SH-SY5Y (cell line): Measurements from ENCODE around the gene POLR3E.

Source experiments
- GATA2 ChIP-seq: IDR thresholded peaks from 2 replicates; pipeline ENCODE4 v1.6.1; 2011; ENCODE audit warnings: mild to moderate bottlenecking, low read depth, low read length
- GATA3 ChIP-seq: IDR thresholded peaks from 2 replicates; pipeline ENCODE4 v1.6.1; 2011; ENCODE audit warnings: low read depth, mild to moderate bottlenecking, low read length, moderate library complexity

Gene POLR3E

DNA sequence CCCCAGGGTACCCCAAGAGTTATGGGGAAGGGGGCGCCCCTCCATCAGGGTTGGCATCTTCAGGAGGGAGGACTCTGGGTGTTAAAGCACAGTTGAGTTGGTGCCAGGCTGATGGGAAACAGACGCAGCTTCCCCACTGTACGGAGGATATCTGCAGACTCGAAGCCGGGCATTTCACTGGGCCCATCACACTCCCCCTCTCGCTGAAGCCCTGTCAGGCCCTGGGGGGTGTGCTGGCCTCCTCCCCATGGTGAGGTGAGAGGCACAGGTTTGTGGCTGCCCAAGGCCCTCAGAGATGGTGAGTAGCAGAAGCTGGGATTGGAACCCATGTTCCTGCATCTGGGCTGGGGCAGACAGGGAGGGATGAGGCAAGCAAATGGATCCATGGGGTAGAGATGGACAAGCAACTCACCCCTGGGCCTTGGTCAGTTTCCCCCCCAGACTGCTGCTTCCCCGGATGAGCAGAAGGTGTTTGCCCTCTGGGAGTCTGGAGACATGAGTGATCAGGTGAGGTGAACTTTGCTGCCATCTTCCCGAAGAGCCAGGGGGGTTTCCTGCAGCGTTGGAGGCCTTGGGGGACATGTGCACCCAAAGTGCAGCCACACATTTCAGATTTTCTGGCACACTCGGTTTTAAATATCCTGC is 31.0 kb downstream of the POLR3E start:
- TF ChIP-seq GATA2 = no peak
- no peak for TF ChIP-seq GATA3

DNA sequence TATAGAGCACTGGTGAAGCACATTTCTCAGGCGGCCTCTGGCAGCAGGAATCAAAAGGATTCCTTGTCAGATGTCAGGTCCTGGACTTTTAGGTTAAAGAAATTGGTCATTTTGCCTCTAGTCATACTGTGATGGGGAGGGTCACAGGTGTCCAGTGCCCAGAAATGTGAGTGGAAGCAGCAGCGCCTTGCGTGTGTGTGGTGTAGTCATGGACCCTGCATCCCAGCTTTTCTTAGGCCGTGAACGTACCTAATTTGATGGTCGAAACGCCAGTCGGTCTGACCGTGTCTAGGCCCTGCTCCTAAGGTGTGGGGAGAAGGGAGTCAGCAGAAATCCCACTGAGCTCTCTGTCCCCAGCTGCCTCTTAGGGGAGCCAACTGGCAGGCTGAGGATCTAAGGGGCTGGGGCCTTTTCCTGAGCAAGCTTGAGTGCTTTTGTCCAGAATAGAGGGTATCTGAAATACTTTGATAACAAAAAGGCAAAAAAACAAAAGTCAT is 32.0 kb downstream of the POLR3E start:
- TF ChIP-seq GATA3 = no peak
- TF ChIP-seq GATA2 = no peak

DNA sequence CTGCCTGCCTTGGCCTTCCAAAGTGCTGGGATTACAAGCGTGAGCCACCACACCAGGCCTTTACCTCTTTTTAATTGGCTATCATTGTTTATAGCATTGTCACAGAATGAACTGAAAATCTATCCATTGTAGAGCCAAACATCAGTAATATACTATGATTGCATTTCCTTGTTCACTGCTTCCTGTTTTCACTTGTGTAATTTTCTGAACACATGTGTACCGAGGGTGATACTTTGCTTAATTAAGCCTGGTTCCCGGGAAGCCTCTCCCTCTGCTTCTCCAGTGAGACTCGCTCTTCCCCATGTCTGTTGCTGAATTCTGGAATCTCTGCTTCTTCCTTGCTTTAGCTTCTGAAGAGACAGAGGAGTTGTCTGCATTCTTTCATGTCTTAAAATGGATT is 33.1 kb downstream of the POLR3E start:
- TF ChIP-seq GATA3 (no peak), GATA2 (no peak)

DNA sequence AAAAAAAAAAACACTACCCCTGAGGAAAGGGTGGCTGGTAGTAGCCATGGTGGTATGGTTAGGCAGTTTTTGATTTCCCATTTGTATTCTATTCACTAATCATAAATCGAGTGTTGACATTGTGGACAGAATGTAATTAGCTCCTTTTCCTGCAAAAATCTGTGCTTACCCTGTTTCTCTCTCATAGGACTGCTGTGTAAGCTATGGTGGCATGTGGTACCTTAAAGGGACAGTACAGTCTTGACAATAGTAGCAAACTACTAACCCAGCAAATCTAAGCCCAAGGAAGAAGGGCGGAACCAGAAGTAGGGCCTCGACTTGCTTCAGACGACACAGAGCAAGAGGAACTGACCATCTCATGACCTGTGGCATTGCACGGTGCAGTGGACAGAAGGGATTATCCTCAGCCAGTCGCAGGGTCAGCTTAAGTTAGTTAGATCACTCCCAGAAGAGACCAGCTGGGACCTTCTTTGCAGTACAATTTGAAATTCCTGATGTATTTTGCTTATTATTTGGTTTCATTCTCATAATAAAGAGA is 36.3 kb downstream of the POLR3E start:
- TF ChIP-seq GATA2 (no peak), GATA3 (no peak)

DNA sequence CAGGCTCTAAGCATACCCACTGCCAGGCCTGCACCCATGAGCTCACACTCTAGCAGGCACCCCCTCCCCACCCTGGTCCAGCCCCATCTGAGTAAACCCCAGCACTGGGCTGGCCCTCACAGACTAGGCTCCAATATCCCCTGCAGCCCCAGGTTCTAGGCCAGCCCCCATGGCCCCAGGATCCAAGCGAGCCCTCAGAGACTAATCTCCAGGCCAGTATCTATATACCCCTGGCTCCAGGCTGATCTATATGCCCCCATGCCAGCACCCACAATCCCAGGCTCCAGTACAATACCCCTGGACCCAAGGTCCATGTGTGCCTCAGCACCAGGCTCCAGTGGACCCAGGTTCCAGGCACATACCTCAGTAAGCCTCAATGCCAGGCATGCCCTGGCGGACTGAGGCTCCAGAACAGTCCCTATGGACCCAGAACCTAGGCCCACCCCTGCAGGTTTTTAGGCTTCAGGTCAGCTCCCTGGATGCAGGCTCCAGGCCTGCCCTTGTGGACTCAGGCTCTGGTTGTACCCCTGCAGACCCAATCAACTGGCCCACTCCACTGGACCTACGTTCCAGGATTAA is 38.5 kb downstream of the POLR3E start:
- TF ChIP-seq GATA3 (no peak), GATA2 (no peak)

DNA sequence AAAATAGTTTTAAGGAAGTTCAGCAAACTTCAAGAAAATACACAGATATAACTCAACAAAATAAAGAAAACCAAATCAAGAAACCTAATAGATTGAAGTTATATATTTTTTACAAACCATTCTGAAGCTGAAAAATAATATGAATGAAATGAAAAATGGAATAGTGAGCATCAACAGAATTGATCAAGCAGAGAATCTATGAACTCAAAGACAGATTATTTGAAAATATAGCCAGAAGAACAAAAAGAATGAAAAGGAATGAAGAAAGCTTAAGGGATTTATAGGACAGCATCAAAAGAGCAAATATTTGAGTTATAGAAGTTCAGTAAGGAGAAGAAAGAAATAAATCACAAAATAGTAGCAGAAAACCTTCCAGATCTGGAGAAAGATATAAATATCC is 39.4 kb downstream of the POLR3E start:
- TF ChIP-seq GATA3 (no peak), GATA2 (no peak)

DNA sequence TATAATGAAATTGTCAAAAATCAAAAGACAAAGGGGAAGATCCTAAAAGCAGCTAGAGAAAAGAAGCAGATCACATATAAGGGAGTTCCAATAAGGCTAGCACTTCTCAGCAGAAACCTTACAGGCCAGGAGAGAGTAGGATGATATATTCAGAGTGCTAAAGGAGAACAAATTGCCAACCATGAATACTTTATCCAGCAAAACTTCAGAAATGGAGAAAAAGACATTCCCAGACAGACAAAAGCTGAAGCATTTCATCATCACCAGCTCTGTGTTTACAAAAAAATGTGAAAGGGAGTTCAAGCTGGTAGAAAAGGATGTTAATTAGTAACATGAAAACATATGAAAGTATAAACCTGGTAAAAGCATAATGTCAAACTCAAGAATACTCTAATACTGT is 39.8 kb downstream of the POLR3E start:
- no peak for TF ChIP-seq GATA3
- no peak for TF ChIP-seq GATA2

DNA sequence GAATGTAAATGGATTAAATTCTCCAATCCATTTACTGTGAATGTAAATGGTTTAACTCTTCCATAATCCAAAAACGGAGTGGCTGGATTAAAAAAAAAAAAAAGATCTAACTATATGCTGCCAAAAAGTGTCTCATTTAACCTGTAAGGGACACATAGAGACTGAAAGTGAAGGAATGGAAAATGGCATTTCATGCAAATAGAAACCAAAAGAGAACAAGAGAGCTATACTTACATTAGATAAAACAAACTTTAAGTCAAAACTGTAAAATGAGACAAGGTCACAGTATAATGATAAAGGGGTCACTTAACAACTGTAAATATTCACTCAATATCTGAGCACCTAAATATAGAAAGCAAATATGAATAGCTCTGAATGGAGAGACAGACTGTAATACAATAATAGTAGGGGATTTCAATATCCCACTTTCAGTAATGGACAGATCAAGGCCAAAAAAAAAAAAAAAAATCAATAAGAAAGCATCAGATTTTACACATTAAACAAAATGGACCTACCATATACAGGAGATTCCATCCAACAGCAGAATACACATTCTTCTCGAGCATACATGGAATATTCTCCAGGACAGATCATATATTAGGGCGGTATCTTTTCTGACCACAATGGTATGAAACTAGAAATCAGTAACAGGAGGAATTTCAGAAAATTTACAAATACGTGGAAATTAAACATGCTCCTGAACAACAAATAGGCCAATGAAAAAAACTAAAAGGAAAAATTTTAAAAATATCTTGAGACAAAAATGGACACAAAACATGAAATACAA is 40.8 kb downstream of the POLR3E start:
- no peak for TF ChIP-seq GATA2
- no peak for TF ChIP-seq GATA3

DNA sequence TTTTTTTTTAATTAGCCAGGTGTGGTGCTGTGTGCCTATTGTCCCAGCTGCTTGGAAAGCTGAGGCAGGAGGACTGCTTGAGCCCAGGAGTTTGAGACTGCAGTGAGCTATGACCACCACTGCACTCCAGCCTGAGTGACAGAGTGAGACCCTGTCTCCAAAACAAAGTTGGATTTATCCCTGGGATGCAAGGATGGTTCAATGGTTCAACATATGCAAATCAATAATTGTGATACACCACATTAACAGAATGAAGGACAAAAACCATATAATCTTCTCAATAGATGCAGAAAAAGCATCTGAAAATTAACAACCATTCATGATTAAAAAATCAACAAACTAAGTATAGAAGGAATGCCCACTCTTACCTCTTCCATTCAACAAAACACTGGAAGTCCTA is 43.7 kb downstream of the POLR3E start:
- no peak for TF ChIP-seq GATA2
- no peak for TF ChIP-seq GATA3

DNA sequence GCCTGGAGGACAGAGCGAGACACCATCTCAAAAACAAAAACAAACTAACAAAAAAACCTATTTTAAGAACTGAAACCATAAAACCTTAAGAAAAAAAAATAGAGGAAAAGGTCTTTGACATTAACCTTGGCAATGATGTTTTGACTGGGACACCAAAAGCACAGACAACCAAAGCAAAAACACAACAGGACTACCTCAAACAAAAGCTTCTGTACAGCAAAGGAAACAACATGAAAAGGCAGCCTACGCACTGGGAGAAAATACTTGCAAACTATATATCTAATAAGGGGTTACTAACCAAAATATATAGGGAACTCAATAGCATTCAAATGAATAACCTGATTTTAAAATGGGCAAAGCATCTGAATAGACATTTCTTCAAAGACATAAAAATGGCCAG is 44.9 kb downstream of the POLR3E start:
- TF ChIP-seq GATA3 = no peak
- TF ChIP-seq GATA2 = no peak

DNA sequence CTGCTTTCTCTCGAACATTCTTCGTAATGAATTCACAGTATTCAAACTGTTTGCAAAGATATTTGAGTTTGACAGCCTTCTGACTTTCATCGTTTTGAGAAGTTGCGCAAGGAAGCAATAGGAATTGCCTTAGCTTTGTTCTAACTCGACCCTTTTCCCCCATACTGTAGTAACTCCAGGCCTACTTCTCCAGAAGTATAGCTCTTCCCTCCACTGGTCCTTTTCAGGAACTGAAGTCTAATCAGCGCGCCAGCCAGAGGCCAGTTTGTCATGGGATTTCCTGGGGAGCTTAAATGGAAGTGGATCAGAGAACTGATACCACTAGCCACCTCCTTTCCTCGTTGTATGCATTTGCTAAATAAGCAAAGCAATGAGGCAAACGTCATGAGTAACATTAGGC is 49.3 kb downstream of the POLR3E start:
- no peak for TF ChIP-seq GATA3
- TF ChIP-seq GATA2 = no peak

DNA sequence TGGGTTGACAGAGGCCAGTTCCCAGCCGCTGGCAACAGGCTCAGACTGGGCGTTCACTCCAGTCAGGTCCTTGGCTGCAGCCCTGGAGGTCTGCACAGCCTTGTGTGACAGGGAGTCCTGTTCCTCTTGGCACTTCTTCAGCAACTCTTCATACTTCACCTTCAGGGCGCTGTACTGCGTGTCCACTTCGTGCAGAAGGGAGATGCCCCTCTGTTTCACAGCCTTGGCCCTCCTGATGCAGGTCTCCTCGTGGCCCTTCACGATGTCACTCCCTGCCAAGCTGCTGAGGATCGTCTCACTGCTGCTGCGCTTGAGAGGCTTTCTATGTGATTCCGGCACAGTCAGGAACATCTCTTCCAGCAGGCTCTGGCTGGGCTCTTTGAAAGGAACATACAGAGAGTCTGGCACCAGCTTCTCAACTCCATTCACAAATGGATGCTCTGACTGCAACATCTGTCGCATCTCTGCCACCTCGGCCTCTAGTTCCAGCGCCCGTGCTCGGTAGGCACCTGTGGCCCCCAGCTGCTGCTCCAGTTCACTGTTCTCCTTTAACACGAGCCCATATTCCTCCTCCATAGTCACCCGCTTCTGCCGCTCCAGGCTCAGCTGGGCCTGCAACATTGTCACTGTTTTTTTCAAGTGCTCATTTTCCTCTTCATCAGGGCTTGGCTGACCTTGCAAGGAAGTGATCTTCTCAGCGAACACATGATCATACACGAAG is 50.1 kb downstream of the POLR3E start:
- no peak for TF ChIP-seq GATA2
- no peak for TF ChIP-seq GATA3

DNA sequence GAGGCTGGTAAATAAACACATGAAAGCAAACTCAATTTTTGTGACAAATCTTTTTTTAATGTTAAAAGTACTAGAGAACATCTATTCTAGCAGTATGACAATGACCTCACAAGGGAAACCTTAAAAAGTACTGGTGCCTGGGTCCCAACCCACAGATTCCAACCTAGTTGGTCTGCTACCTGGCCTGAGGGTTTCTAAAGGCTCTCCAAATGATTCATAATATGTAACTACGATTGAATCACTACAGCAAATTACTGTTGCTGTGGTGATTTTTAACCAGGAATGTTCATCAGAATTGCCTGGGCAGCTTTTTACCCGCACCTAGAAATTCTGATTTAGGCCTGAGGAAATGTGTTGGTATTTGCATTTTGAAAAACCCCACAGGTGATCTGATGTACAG is 51.1 kb downstream of the POLR3E start:
- TF ChIP-seq GATA3 (no peak), GATA2 (no peak)

DNA sequence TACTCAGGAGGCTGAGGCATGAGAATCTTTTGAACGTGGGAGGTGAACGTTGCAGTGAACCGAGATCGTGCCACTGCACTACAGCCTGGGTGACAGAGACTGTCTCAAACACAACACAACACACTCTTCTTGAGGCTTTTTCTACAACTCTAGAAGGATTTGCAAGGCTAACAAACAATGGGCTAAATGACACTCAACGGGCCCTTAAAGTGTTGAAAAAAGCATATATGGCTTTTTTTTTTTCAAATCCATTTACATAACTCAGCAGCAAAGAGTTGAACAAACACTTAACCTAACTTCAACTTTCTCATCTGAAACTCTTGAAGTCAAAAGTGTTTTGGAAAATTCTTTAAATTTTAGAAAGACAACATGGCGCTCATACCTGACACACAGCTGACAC is 54.9 kb downstream of the POLR3E start:
- TF ChIP-seq GATA2 = no peak
